HG02938 (cell line): ENCODE data around the gene MCFD2.

Experiments
- ATAC-seq: cut with Tn5 transposase; IDR thresholded peaks from one replicate; pipeline ENCODE4 v1.9.1; 2021; ENCODE audit warnings: mild to moderate bottlenecking, moderate library complexity; ENCODE audit not compliant: unreplicated experiment

The MCFD2 gene

GRCh38 chr2:46939626-46940359 is 24.2 kb upstream of the MCFD2 start:
- no peak for ATAC-seq

DNA sequence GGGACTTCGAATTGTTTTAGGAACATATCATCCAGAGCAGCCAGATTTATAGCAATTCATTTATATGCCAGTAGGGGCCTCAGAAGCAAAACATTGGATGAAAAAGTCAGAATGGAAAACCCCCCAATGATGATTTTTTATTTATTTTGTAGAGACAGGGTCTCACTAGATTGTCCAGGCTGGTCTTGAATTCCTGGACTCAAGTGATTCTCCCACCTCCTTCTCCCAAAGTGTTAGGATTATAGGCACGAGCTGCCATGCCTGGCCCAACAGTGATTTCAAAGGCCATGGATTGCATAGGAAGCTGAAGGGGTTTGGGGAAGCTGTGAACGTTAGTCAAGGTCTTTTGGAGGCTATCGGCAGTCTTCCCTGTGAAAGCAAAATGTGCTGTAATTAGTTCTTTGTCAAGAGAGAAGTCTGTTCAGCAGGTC is 21.9 kb upstream of the MCFD2 start:
- ATAC-seq: no peak

- ATAC-seq: no peak
Observed at GRCh38 chr2:46936566-46936965, 21.0 kb upstream of the MCFD2 start.

DNA sequence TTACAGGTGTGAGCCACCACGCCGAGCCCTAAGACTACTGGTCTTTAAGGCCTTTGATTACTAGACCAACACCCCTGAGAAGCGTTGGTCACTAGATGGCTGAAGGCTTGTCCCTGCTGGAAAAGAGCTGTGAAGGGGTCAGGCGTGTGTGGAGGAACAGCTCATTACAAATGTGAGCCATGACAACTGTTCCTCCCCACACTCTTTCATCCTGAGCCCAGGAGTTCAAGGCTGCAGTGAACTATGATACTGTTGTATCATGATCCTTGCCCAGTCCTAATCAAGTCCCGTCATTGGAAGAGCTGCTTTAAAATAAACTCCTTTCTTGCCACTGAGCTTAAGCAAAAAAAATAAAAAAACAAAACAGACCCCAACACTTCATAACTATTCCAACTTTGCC is 19.5 kb upstream of the MCFD2 start:
- no peak for ATAC-seq

DNA sequence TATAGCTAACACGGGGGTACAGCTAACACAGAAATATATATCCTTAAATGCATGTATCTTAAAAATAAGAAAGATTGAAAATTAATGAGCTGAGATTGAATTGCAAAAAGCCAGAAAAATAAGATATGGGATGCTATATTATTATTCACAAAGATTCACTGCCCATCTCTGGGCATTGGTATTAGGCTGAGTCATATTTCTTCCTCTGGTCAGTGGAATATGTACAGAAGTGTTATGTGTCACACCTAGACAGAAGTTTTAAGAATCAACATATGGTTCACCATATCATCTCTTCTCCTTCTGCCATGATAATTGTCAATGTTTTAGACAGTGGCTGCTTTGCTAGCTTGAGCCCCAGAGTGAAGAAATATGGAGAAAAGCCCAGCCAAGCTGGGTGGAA is 14.0 kb upstream of the MCFD2 start:
- no peak for ATAC-seq

DNA sequence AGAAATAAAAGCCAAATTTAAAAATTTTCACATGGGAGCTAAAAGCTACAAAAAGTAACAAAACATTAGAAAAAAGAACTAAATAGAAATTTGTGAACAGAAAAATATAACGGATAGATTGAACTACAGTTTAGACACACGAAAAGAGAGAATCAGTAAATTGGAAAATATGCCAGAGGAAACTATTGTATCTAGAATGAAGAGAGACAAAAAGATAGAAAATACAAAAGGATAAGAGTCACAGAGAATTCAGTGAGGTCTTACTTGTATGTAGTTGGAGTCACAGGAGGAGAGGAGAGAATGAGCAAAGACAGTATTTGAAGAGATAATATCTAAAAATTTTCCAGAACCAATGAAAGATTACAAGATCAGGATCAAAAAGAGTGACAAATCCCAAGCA is 11.3 kb upstream of the MCFD2 start:
- no peak for ATAC-seq

- ATAC-seq: no peak
Observed at GRCh38 chr2:46925474-46926351, 10.1 kb upstream of the MCFD2 start.

DNA sequence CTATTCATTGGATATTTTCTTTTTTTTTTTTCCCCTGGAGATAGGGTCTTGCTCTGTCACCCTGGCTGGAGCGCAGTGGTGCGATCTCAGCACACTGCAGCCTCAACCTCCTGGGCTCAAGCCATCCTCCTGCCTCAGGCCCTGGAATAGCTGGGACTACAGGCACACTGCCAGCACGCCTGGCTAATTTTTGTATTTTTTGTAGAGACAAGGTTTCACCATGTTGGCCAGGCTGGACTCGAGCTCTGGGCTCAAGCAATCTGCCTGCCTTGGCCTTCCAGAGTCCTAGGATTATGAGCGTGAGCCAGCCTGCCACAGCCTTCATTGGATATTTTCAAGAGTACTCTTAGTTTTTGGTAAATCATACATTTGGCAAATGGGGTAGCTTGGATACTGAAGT is 9.0 kb upstream of the MCFD2 start:
- no peak for ATAC-seq

- ATAC-seq: no peak
Observed at GRCh38 chr2:46924038-46924437, 8.4 kb upstream of the MCFD2 start.

DNA sequence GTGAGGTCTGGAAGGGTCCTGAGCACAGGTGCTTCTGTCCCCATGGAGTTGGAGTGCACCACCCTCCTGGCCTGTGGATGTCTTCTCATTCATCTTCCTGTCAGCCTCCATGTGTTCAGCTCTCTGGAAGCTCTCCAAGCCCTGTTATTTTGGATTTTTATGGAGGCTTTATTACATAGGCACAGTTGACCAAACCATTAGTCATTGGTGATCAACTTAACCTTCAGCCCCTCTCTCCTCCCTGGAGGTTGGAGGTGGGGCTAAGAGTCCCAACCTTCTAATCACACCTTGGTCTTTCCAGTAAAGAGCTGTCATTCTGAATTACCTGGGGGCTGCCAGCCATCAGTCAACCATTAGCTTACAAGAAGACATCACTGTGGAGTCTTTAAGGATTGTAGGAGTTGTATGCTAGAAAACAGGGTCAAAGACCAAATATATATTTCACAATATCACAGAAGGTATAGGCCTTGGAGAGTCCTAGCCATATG is 7.5 kb upstream of the MCFD2 start:
- no peak for ATAC-seq

DNA sequence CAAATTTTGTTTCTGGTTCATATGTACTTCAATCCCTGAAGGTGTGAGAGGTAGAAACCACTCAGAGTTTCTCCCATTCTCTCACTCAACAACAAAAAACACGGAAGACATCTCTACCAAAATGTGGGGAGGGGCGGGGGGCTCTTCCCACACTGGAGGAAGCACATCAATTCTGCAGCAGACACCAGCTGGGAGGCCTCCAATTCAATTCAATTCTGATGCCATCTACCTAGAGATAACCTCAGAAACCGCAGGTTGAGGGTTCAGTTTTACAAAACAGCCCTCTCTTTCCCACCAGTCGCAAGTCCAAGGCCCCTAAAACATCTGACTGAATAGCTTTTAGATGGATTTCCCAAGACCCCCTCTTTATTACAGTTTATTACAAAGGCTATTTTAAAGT is 7.0 kb upstream of the MCFD2 start:
- ATAC-seq: no peak

DNA sequence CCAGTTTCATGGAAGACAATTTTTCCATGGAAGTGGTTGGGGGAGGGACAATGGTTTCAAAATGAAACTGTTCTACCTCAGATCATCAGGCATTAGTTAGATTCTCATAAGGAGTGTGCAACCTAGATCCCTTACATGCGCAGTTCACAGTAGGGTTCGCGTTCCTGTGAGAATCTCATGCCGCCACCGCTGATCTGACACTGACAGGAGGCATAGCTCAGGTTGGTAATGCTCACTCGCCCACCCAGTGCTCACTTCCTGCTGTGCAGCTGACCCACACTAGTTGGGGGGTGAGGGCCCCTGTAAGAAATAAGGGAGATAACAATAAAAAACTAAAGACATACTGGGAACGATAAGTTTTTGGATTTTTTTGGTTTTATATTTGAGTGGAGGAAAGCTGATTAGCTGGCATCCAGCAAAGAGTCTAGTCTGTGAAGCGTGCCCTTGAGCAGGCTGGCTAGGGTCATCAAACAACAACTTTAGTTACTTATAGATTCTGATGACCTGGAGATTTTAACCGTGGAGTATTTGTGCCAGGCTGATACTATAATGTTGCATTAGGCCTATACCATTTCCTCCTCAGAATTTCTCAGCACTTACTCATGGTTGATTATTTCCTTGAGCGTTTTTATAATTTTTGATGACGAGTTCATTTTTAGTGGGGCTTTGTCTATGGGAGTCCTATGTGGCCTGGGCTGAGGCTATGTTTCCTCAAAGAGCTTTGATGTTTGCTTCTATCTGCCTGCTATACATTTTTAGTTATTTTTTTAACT is 6.3 kb upstream of the MCFD2 start:
- ATAC-seq: no peak

GRCh38 chr2:46917628-46918027 is 2.0 kb upstream of the MCFD2 start:
- no peak for ATAC-seq

GRCh38 chr2:46915811-46916630 is 415 bp upstream of the MCFD2 start:
- peak; percentile 87 for ATAC-seq

DNA sequence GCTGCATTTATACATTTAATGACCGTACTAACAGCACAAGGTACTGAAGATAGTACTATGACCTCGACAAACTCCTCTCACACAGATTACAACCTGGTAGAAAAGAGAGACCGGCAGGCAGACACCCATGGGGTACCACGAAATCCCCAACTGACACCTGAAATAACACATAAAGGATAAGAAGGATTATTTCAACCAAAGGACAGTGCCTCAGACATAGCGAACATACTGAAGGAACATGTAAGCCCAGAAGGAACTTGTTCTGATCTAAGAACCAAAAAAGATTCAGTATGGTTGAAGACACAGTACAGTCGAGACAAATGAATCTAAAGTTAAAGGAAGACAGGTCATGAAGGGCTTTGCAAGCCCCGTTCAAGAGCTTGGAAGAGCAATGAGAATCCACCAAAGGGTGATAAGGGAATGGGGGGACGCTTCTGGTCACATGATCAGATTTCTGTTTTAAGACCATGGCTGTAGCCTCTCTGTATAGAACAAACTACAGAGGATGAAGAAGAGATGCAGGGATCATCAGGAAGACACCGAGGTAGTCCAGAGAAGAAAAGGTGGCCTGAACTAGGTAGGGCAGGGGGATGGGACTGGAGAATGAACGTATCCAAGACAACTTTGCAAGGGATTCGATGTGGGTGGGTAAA is 902 bp downstream of the MCFD2 start:
- no peak for ATAC-seq

DNA sequence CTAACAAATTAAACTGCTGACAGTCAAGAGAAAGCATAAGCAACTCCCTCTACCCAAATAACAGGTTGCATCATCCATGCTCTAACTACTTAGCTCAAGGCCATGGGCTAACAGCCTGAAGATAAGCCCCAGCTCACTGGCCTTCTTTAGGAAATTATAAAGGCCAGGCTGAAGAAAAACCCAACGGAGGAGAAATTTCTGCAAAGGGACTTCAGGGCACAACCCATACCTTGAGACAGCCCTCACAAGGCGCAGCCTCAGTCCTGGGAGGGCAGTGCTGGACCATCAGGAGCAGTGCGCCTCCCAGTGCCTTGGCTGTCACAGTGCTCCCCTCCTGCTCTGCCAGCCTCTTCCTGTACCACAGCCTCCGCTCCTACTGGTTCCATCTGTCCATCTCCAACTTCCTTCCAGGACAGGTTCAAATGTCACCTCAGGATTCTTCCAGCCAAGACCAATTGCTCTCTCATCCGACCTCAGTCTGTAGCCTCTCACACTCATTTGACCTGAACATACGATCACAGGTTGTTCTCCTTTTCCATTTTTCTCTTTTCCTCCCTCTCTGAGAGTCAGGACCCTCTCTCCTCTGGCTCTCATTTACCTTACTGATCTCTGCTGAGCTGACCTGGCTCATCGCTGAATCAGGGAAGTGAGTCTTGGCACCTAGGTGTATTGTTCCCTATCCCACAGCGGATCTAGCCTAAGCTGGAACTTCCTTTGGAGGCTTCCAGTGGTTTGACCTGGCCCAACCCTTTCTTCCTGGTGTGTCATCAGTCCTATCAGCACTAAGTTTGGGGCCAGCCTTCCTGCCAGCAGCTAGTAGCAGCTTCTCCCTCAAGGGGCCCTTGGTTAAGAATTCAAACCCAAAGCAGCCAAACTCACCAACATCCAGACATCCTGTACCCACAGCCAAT is 1.9 kb downstream of the MCFD2 start:
- no peak for ATAC-seq

DNA sequence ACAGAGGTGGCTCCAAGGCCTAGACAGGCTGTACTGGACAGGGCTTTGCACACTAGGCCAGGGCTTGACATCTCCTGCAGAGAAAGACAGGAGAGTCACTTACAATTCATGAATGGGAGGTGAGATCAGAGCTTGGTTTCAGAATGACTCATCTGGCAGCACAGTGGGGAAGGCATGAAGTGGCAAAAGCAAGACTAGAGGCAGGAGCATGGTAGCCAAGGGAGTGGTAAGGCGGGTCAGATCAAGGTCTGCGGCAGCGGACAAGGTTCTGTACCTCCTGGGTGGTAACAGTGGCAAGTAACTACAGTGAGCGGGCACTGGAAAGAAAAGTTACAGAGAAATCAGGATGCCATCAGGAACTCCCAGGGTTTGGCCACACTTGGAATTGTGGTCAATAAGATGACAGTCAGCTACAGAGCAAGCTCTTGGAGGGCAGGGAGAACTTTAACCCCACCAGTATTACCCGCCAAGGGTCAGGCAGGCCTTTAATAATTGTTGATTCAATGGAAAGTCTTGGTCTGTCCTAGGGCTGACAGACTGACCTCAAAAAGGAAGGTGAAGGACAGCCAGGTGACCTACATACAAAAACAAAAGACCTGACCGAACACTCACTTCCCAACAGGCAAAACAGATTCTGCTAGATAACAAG is 5.7 kb downstream of the MCFD2 start:
- ATAC-seq: peak; percentile 84

GRCh38 chr2:46909150-46909549 is 6.5 kb downstream of the MCFD2 start:
- ATAC-seq: no peak
